Transverse colon (tissue), 3 donors: ENCODE data around the gene QKI.

Experiments
- EP300 ChIP-seq: sonication (generic); formaldehyde crosslinking; IDR thresholded peaks from one replicate; pipeline ENCODE4 v1.6.1; 2017; ENCODE audit warnings: antibody characterized with exemption, low read depth
- POLR2AphosphoS5 ChIP-seq, 3 donors: sonication (generic); formaldehyde crosslinking; IDR thresholded peaks; one replicate each; pipeline ENCODE4 v1.6.1; 2016; ENCODE audit warnings: antibody characterized with exemption in 3 of 3

- TF ChIP-seq POLR2AphosphoS5 (IDR thresholded peaks at IDR 0.05) (no peak), EP300 (no peak)
Observed at GRCh38 chr6:163377561-163377960, 37.0 kb upstream of the QKI start.
